H1 (cell line): ENCODE results near the gene NFXL1. TPM values are rescaled to one million over a fixed set of nuclear protein-coding genes. Genes with fewer than 3 reads are reported as not detected.
A peak's percentile ranks its signal among the peaks of the same experiment; 100 is the strongest.

Experiments used
- CTCF ChIA-PET: fragments of 300-600 bp; sonication (Branson Sonifier 250); formaldehyde crosslinking; loops from one replicate; lab custom pipeline; 2021; ENCODE audit not compliant: partially characterized antibody; lab: Charles Lee
- POLR2A ChIA-PET: fragments of 300-600 bp; sonication (Branson Sonifier 250); formaldehyde crosslinking; loops from one replicate; lab custom pipeline; 2021; ENCODE audit warnings: inconsistent platforms; ENCODE audit not compliant: partially characterized antibody; lab: Charles Lee
- DNase-seq, 2 experiments: peaks; one replicate each; pipeline versions ENCODE4 v3.0.0 to v3.0.0-alpha.2; 2010 to 2022; ENCODE audit warnings: low spot score in 2 of 2, low read depth in 1 of 2, mixed read lengths in 1 of 2
- FAIRE-seq: peaks from 2 replicates; lab custom pipeline; 2011; peaks lifted over from hg19 to GRCh38; lab: Jason Lieb, UNC
- H2AFZ ChIP-seq: 2 replicates; pipeline ENCODE4 v1.8.1; 2012; ENCODE audit warnings: low read length, inconsistent platforms
- H2AK5ac ChIP-seq: 2 replicates; pipeline ENCODE4 v1.6.1; 2013; ENCODE audit warnings: low read depth, low read length
- H2BK120ac ChIP-seq: replicated peaks from 2 replicates; pipeline ENCODE3; 2013; ENCODE audit warnings: low read depth, low read length, inconsistent platforms
- H2BK12ac ChIP-seq: 2 replicates; pipeline ENCODE4 v1.6.1; 2013; ENCODE audit warnings: low read depth, low read length
- H2BK15ac ChIP-seq: 2 replicates; pipeline ENCODE4 v1.6.1; 2013; ENCODE audit warnings: low read length
- H2BK20ac ChIP-seq: 2 replicates; pipeline ENCODE4 v1.6.1; 2013; ENCODE audit warnings: low read length
- H2BK5ac ChIP-seq: 2 replicates; pipeline ENCODE4 v1.6.1; 2013; ENCODE audit warnings: low read depth, low read length
- H3K14ac ChIP-seq: 2 replicates; pipeline ENCODE4 v1.6.1; 2013; ENCODE audit warnings: inconsistent platforms; ENCODE audit not compliant: insufficient read length
- H3K18ac ChIP-seq: 2 replicates; pipeline ENCODE4 v1.6.1; 2013; ENCODE audit warnings: low read length; ENCODE audit errors: extremely low read depth
- H3K23ac ChIP-seq: 2 replicates; pipeline ENCODE4 v1.6.1; 2013; ENCODE audit warnings: inconsistent platforms; ENCODE audit not compliant: insufficient read length
- H3K23me2 ChIP-seq: 2 replicates; pipeline ENCODE4 v1.6.1; 2013; ENCODE audit warnings: low read depth, low read length
- H3K27ac ChIP-seq: 2 replicates; pipeline ENCODE4 v1.6.1; 2011; ENCODE audit warnings: low read depth, low read length, inconsistent platforms
- H3K27me3 ChIP-seq, 4 experiments: replicated peaks in 1 of 4; 1 replicate in 1 of 4; 2 replicates in 3 of 4; pipeline versions ENCODE4 v1.6.1 to v1.8.1; 2011 to 2013; ENCODE audit warnings: low read length in 3 of 4, mild to moderate bottlenecking in 3 of 4, inconsistent platforms in 2 of 4, mixed read lengths in 2 of 4, moderate library complexity in 1 of 4; ENCODE audit not compliant: control insufficient read depth in 3 of 4, insufficient read depth in 3 of 4; ENCODE audit errors: extremely low read depth in 1 of 4
- H3K36me3 ChIP-seq, 4 experiments: 2 replicates each; pipeline versions ENCODE4 v1.6.1 to v1.8.1; 2011 to 2013; ENCODE audit warnings: mild to moderate bottlenecking in 4 of 4, low read length in 3 of 4, moderate library complexity in 2 of 4, control low read depth in 1 of 4, inconsistent platforms in 1 of 4; ENCODE audit not compliant: insufficient read depth in 4 of 4, control insufficient read depth in 2 of 4
- H3K4ac ChIP-seq: replicated peaks from 2 replicates; pipeline ENCODE3; 2013; ENCODE audit warnings: low read length, low read depth, mixed read lengths, inconsistent platforms; ENCODE audit not compliant: insufficient read length
- H3K4me1 ChIP-seq, 4 experiments: replicated peaks in 1 of 4; 1 replicate in 1 of 4; 2 replicates in 3 of 4; pipeline versions ENCODE4 v1.6.1 to v1.8.1; 2011 to 2013; ENCODE audit warnings: low read length in 3 of 4, inconsistent platforms in 2 of 4, mixed read lengths in 1 of 4; ENCODE audit not compliant: insufficient read depth in 4 of 4, control insufficient read depth in 3 of 4
- H3K4me2 ChIP-seq, 2 experiments: 2 replicates each; pipeline versions ENCODE4 v1.6.1 to v1.8.1; 2011 to 2013; ENCODE audit warnings: low read depth in 2 of 2, low read length in 2 of 2, control low read depth in 1 of 2, inconsistent platforms in 1 of 2, mild to moderate bottlenecking in 1 of 2; ENCODE audit not compliant: insufficient read depth in 1 of 2
- H3K4me3 ChIP-seq, 4 experiments: fragments of 200-600, 300-600 bp in 1 of 4; sonication (generic), shearing (Covaris generic), sonication (Bioruptor Twin) in 1 of 4; 2 replicates each; pipeline versions ENCODE4 v1.5.1 to v1.8.1; 2011 to 2016; ENCODE audit warnings: low read length in 4 of 4, low read depth in 3 of 4, control low read depth in 2 of 4, inconsistent platforms in 2 of 4, mild to moderate bottlenecking in 2 of 4, mixed read lengths in 1 of 4, moderate library complexity in 1 of 4; ENCODE audit not compliant: insufficient read depth in 2 of 4; ENCODE audit errors: extremely low read depth in 1 of 4
- H3K56ac ChIP-seq: replicated peaks from 2 replicates; pipeline ENCODE3; 2013; ENCODE audit warnings: low read depth, mild to moderate bottlenecking, mixed read lengths, low read length, inconsistent platforms; ENCODE audit not compliant: insufficient read length
- H3K79me1 ChIP-seq: 2 replicates; pipeline ENCODE4 v1.6.1; 2013; ENCODE audit warnings: low read depth, low read length, control low read depth
- H3K79me2 ChIP-seq, 2 experiments: 2 replicates each; pipeline versions ENCODE4 v1.6.1 to v1.8.1; 2012 to 2013; ENCODE audit warnings: low read length in 2 of 2, mild to moderate bottlenecking in 2 of 2, inconsistent platforms in 1 of 2; ENCODE audit not compliant: insufficient read depth in 2 of 2, control insufficient read depth in 1 of 2
- H3K9ac ChIP-seq, 4 experiments: replicated peaks in 1 of 4; 1 replicate in 1 of 4; 2 replicates in 3 of 4; pipeline versions ENCODE4 v1.6.1 to v1.8.1; 2011 to 2013; ENCODE audit warnings: low read depth in 3 of 4, low read length in 3 of 4, control low read depth in 2 of 4, mild to moderate bottlenecking in 2 of 4, moderate library complexity in 2 of 4, inconsistent platforms in 1 of 4; ENCODE audit errors: extremely low read depth in 1 of 4
- H3K9me3 ChIP-seq, 2 experiments: 2 replicates each; pipeline versions ENCODE4 v1.6.1 to v1.8.1; 2012 to 2013; ENCODE audit warnings: mild to moderate bottlenecking in 2 of 2, moderate library complexity in 2 of 2, control low read depth in 1 of 2, inconsistent platforms in 1 of 2, low read depth in 1 of 2, low read length in 1 of 2, mixed read lengths in 1 of 2; ENCODE audit not compliant: insufficient read depth in 2 of 2
- H4K20me1 ChIP-seq, 2 experiments: replicated peaks in 1 of 2; 2 replicates each; pipeline versions ENCODE3 to v1.8.1; 2011 to 2013; ENCODE audit warnings: inconsistent platforms in 2 of 2, low read length in 2 of 2, mild to moderate bottlenecking in 1 of 2; ENCODE audit not compliant: insufficient read depth in 2 of 2, control insufficient read depth in 1 of 2
- H4K5ac ChIP-seq: 2 replicates; pipeline ENCODE4 v1.6.1; 2013; ENCODE audit warnings: low read length, low read depth, mixed read lengths, inconsistent platforms; ENCODE audit not compliant: insufficient read length
- H4K8ac ChIP-seq: 2 replicates; pipeline ENCODE4 v1.8.0; 2013; ENCODE audit warnings: mild to moderate bottlenecking, moderate library complexity, low read length, inconsistent platforms; ENCODE audit not compliant: insufficient read depth; ENCODE audit errors: extremely low read depth
- H4K91ac ChIP-seq: replicated peaks from 2 replicates; pipeline ENCODE3; 2013; ENCODE audit warnings: low read length, mixed read lengths, inconsistent platforms; ENCODE audit not compliant: insufficient read length
- ASH2L ChIP-seq: fragments of 200-600, 300-600 bp; sonication (generic); IDR thresholded peaks from one replicate; pipeline ENCODE4 v1.7.1; 2017; ENCODE audit warnings: low read length
- BCL11A ChIP-seq, 2 experiments: IDR thresholded peaks; one replicate each; pipeline ENCODE4 v1.6.1; 2011; ENCODE audit warnings: low read depth in 2 of 2, low read length in 2 of 2, mild to moderate bottlenecking in 2 of 2
- CBX5 ChIP-seq: fragments of 300-800, 300-1000 bp; sonication (generic); IDR thresholded peaks from 2 replicates; pipeline ENCODE4 v1.7.1; 2016; ENCODE audit warnings: antibody characterized with exemption, low read length, low read depth
- EP300 ChIP-seq, 2 experiments: IDR thresholded peaks; 1 replicate in 1 of 2; 2 replicates in 1 of 2; pipeline ENCODE4 v1.6.1; 2011 to 2012; ENCODE audit warnings: low read depth in 2 of 2, low read length in 2 of 2, mild to moderate bottlenecking in 2 of 2, borderline replicate concordance in 1 of 2, inconsistent platforms in 1 of 2, moderate library complexity in 1 of 2
- KDM4A ChIP-seq: IDR thresholded peaks from one replicate; pipeline ENCODE4 v1.7.1; 2012; ENCODE audit warnings: low read depth, mild to moderate bottlenecking, moderate library complexity, low read length, inconsistent platforms; ENCODE audit not compliant: severe bottlenecking
- RBBP5 ChIP-seq: IDR thresholded peaks from 2 replicates; pipeline ENCODE4 v1.7.1; 2012; ENCODE audit warnings: low read depth, mild to moderate bottlenecking, inconsistent platforms, low read length, moderate library complexity, borderline replicate concordance
- TAF7 ChIP-seq: optimal IDR thresholded peaks from 2 replicates; pipeline ENCODE3; 2011; ENCODE audit warnings: low read depth, mild to moderate bottlenecking, inconsistent platforms, low read length, moderate library complexity, borderline replicate concordance
- YY1 ChIP-seq: IDR thresholded peaks from 2 replicates; pipeline ENCODE4 v1.6.1; 2011; ENCODE audit warnings: low read depth, mild to moderate bottlenecking, low read length
- WGBS, 2 experiments: shearing (Covaris generic) in 1 of 2; methylation state at CpG; one replicate each; pipeline versions ENCODE4 v1.1.6 to v1.1.7; 2013 to 2015; ENCODE audit warnings: low lambda C conversion rate in 2 of 2, mixed read lengths in 2 of 2, inconsistent platforms in 1 of 2, low coverage in 1 of 2, missing lambda C conversion rate in 1 of 2; ENCODE audit not compliant: insufficient replicate concordance in 2 of 2, insufficient coverage in 1 of 2, insufficient read length in 1 of 2; ENCODE audit errors: extremely low coverage in 1 of 2, missing lambda C conversion rate in 1 of 2; 5-methylcytosine and 5-hydroxymethylcytosine counted together
- polyA plus RNA-seq, 7 experiments: library from polyadenylated mRNA; depleted of rRNA in 3 of 7; stranded (reverse) in 5 of 7; unstranded in 2 of 7; fragments of >200 nt in 5 of 7; fragments of 200-250 nt in 2 of 7; gene quantifications; 1 replicate in 5 of 7; 2 replicates in 1 of 7; 4 replicates in 1 of 7; pipeline versions ENCODE4 v1.2.1 to v1.2.3, GENCODE V29; 2011 to 2013; ENCODE audit warnings: missing spikeins in 2 of 7, mixed read lengths in 2 of 7
- total RNA-seq: library from RNA; stranded (reverse); fragmentation: NEBNext Ultra II Directional; extraction: Animal tissue kit (Norgen Biotek cat#: 25700); gene quantifications from 2 replicates; pipeline ENCODE4 v1.2.1, GENCODE V29; 2021
- TF ChIP-seq, protein P1 (sequence below), 3 experiments: IDR thresholded peaks; 1 replicate in 2 of 3; 2 replicates in 1 of 3; pipeline versions ENCODE4 v1.5.1 to v1.6.1; 2011; ENCODE audit warnings: low read length in 3 of 3, mild to moderate bottlenecking in 3 of 3, inconsistent platforms in 2 of 3, low read depth in 1 of 3, moderate library complexity in 1 of 3; ENCODE audit not compliant: insufficient read depth in 1 of 3; ENCODE audit errors: control extremely low read depth in 1 of 3

NFXL1 gene
- total and polyA plus RNA-seq, 2 of the 8 experiments (the other 6 are each of a cell fraction or from before 2014, with no cell fraction given), result 10.0 to 29.5 TPM

- Histone ChIP-seq H2BK15ac (no peak overlapping the region), H3K4ac (no peak overlapping the region), H4K8ac (peak overlapping the region; percentile 81; the same call in 1 of the 2 replicates), H3K79me2 (no peaks in the 10 kb centered on the region), H4K5ac (no peak overlapping the region), H2AFZ (peak overlapping the region; percentile 96), H3K9me3 (no peaks in the 10 kb centered on the region), H3K27ac (no peak overlapping the region), H3K9ac (no peak overlapping the region), H3K4me2 (peak overlapping the region; percentile 10 to 60), H3K18ac (no peak overlapping the region), H3K14ac (no peak overlapping the region), H2BK5ac (no peak overlapping the region), H3K27me3 (no peaks in the 10 kb centered on the region), H3K23me2 (peaks cover 2% of the 10 kb centered on the region; the same call in 1 of the 2 replicates), H4K91ac (no peak overlapping the region), H2BK20ac (no peak overlapping the region), H2BK120ac (no peak overlapping the region), H2BK12ac (no peak overlapping the region), H3K79me1 (no peaks in the 10 kb centered on the region), H3K56ac (no peak overlapping the region), H3K4me1 (peaks cover 0 to 7% (median 3%) of the 10 kb centered on the region in 4 experiments; a peak in 3 of 7 replicates), H2AK5ac (no peak overlapping the region), H3K36me3 (no peaks in the 10 kb centered on the region), H3K4me3 (peak overlapping the region in 3 of 4 experiments; percentile 33 to 45 (median 42); a peak in 6 of 8 replicates), H4K20me1 (no peaks in the 10 kb centered on the region), H3K23ac (no peak overlapping the region)
- DNase-seq (peak in 1 of 2 experiments; percentile 70), FAIRE-seq (peak; percentile 98)
- CTCF ChIA-PET, result interaction anchor here (0.8 to 2.9 kb wide), 14 partner anchors 7 to 242 kb away, joined by 3 to 9 read pairs (median 4); no protein-coding TSS in a partner anchor
- POLR2A ChIA-PET, result interaction anchor here (2.7 kb wide), 1 partner anchor 13 kb away, joined by 12 read pairs; the partner anchor contains the start of gene NFXL1
- 32% methylated on average over 15 of the region's 15 CpGs; no CpG with 5 or more reads in 1 of the 2 experiments for WGBS, 2 experiments
- TF ChIP-seq KDM4A, result peak; percentile 35
- no peak for TF ChIP-seq CBX5
- TF ChIP-seq TAF7, result no peak
- TF ChIP-seq, protein P1, sequence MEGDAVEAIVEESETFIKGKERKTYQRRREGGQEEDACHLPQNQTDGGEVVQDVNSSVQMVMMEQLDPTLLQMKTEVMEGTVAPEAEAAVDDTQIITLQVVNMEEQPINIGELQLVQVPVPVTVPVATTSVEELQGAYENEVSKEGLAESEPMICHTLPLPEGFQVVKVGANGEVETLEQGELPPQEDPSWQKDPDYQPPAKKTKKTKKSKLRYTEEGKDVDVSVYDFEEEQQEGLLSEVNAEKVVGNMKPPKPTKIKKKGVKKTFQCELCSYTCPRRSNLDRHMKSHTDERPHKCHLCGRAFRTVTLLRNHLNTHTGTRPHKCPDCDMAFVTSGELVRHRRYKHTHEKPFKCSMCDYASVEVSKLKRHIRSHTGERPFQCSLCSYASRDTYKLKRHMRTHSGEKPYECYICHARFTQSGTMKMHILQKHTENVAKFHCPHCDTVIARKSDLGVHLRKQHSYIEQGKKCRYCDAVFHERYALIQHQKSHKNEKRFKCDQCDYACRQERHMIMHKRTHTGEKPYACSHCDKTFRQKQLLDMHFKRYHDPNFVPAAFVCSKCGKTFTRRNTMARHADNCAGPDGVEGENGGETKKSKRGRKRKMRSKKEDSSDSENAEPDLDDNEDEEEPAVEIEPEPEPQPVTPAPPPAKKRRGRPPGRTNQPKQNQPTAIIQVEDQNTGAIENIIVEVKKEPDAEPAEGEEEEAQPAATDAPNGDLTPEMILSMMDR (IDR thresholded peaks at IDR 0.05; ENCODE audit: control extremely low read depth in 1 of 3, insufficient read depth in 1 of 3, low read depth in 1 of 3, low read length in 3 of 3), result peak; percentile 75 to 91 (median 75)
- no peak for TF ChIP-seq EP300 (IDR thresholded peaks at IDR 0.05; ENCODE audit: borderline replicate concordance in 1 of 2, low read depth in 2 of 2, low read length in 2 of 2)
- no peak for TF ChIP-seq BCL11A (IDR thresholded peaks at IDR 0.05; ENCODE audit: low read depth in 2 of 2, low read length in 2 of 2)
- peak; percentile 82; the same call in 1 of the 2 replicates for TF ChIP-seq RBBP5
- peak; percentile 82 for TF ChIP-seq ASH2L
- no peak for TF ChIP-seq YY1
These were observed 12.4 kb upstream of the NFXL1 start for GRCh38 chr4:47926667-47927258.
